Kidney (tissue), 14 donors: ENCODE results near the gene ACTRT3. TPM values are rescaled to one million over a fixed set of nuclear protein-coding genes. Genes with fewer than 3 reads are reported as not detected.

Experiments
- DNase-seq, 5 donors: peaks; one replicate each; pipeline ENCODE4 v3.0.0-alpha.2; 2013 to 2020
- FAIRE-seq: peaks from 2 replicates; lab custom pipeline; 2012; peaks lifted over from hg19 to GRCh38; lab: Jason Lieb, UNC
- H3K27ac ChIP-seq, 2 donors: one replicate each; pipeline ENCODE4 v1.7.0; 2013; ENCODE audit warnings: low read depth in 2 of 2, low read length in 2 of 2, inconsistent platforms in 1 of 2
- H3K27me3 ChIP-seq: one replicate; pipeline ENCODE4 v1.7.1; 2013; ENCODE audit warnings: low read length, inconsistent platforms; ENCODE audit not compliant: control insufficient read depth, insufficient read depth
- H3K36me3 ChIP-seq, 3 donors: one replicate each; pipeline versions ENCODE4 v1.7.0 to v1.7.1; 2013; ENCODE audit warnings: low read length in 3 of 3, control low read depth in 1 of 3, inconsistent platforms in 1 of 3; ENCODE audit not compliant: insufficient read depth in 3 of 3, control insufficient read depth in 2 of 3
- H3K4me1 ChIP-seq, 3 donors: one replicate each; pipeline versions ENCODE4 v1.7.0 to v1.7.1; 2013; ENCODE audit warnings: low read length in 3 of 3, inconsistent platforms in 1 of 3, low read depth in 1 of 3; ENCODE audit not compliant: control insufficient read depth in 2 of 3, insufficient read depth in 2 of 3
- H3K4me3 ChIP-seq, 3 donors: one replicate each; pipeline versions ENCODE4 v1.7.0 to v1.8.1; 2013; ENCODE audit warnings: low read length in 3 of 3, control low read depth in 1 of 3, inconsistent platforms in 1 of 3
- H3K9ac ChIP-seq, 3 donors: one replicate each; pipeline versions ENCODE4 v1.7.0 to v1.7.1; 2013; ENCODE audit warnings: low read length in 3 of 3, control low read depth in 1 of 3, inconsistent platforms in 1 of 3
- H3K9me3 ChIP-seq, 3 donors: one replicate each; pipeline versions ENCODE4 v1.7.0 to v1.7.1; 2013; ENCODE audit warnings: low read length in 3 of 3, control low read depth in 1 of 3, inconsistent platforms in 1 of 3; ENCODE audit not compliant: control insufficient read depth in 2 of 3, insufficient read depth in 1 of 3
- intact Hi-C: fragments of 100-400 bp; cut with DNase I; formaldehyde crosslinking; loops from one replicate; pipeline ENCODE4 v1.11.1; 2022
- polyA plus RNA-seq: library from polyadenylated mRNA; stranded (reverse); fragments of 350-450 nt; fragmentation: Illumina TruSeq; extraction: RNeasy Lipid Tissue Mini Kit (QIAGEN cat#74804); gene quantifications from one replicate; pipeline ENCODE4 v1.2.3, GENCODE V29; 2014; ENCODE audit warnings: low read depth, low replicate concordance; ENCODE audit not compliant: insufficient read depth
- total RNA-seq: library from RNA; stranded (reverse); fragmentation: NEBNext Ultra II Directional; extraction: Animal tissue kit (Norgen Biotek cat#: 25700); gene quantifications from one replicate; pipeline ENCODE4 v1.2.1, GENCODE V29; 2021
- TF ChIP-seq, protein P1 (sequence below): IDR thresholded peaks from 3 replicates; pipeline ENCODE4 v1.5.1; 2012; ENCODE audit warnings: mild to moderate bottlenecking, moderate library complexity, borderline replicate concordance; ENCODE audit not compliant: insufficient read depth; ENCODE audit errors: extremely low read depth
- donor health status: control.
- donor health status: control.
- donor health status: control.
- donor health status: control.
- donor health status: control.
- donor health status: DM: yes; HTN: yes; CAD: no.
- donor health status: Normal renal cell carcinoma (clear cell type).

The ACTRT3 gene
- total and polyA plus RNA-seq, 2 donors from 2014 or later, result 2.9 to 4.5 TPM

- no peaks in the 10 kb centered on the region for H3K27me3 ChIP-seq
- H3K4me3 ChIP-seq, result no peak overlapping the region
- FAIRE-seq (no peak), DNase-seq (no peak)
- no peaks in the 10 kb centered on the region for H3K9me3 ChIP-seq
- H3K4me1 ChIP-seq, result peaks cover 0 to 4% (median 0%) of the 10 kb centered on the region in 3 donors
- intact Hi-C loops, result no loop called here
- no peak overlapping the region for H3K27ac ChIP-seq
- H3K36me3 ChIP-seq, result peaks cover 10 to 52% (median 26%) of the 10 kb centered on the region in 3 donors
- H3K9ac ChIP-seq, result no peak overlapping the region
- TF ChIP-seq, protein P1, sequence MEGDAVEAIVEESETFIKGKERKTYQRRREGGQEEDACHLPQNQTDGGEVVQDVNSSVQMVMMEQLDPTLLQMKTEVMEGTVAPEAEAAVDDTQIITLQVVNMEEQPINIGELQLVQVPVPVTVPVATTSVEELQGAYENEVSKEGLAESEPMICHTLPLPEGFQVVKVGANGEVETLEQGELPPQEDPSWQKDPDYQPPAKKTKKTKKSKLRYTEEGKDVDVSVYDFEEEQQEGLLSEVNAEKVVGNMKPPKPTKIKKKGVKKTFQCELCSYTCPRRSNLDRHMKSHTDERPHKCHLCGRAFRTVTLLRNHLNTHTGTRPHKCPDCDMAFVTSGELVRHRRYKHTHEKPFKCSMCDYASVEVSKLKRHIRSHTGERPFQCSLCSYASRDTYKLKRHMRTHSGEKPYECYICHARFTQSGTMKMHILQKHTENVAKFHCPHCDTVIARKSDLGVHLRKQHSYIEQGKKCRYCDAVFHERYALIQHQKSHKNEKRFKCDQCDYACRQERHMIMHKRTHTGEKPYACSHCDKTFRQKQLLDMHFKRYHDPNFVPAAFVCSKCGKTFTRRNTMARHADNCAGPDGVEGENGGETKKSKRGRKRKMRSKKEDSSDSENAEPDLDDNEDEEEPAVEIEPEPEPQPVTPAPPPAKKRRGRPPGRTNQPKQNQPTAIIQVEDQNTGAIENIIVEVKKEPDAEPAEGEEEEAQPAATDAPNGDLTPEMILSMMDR, result no peak
Measured at GRCh38 chr3:169780742-169781141, 11.4 kb upstream of the ACTRT3 start.

GRCh38 chr3:169777822-169778221 is 8.5 kb upstream of the ACTRT3 start:
- FAIRE-seq (no peak), DNase-seq (no peak)
- H3K4me1 ChIP-seq, result peaks cover 3 to 19% (median 7%) of the 10 kb centered on the region in 3 donors
- no peak overlapping the region for H3K4me3 ChIP-seq
- intact Hi-C loops, result no loop called here
- peaks cover 8 to 43% (median 24%) of the 10 kb centered on the region in 3 donors for H3K36me3 ChIP-seq
- no peaks in the 10 kb centered on the region for H3K9me3 ChIP-seq
- TF ChIP-seq, protein P1, result no peak
- no peaks in the 10 kb centered on the region for H3K27me3 ChIP-seq
- H3K9ac ChIP-seq, result no peak overlapping the region
- no peak overlapping the region for H3K27ac ChIP-seq

- Histone ChIP-seq H3K4me3 (peak overlapping the region; percentile 90 to 95 (median 93)), H3K4me1 (peaks cover 3 to 19% (median 7%) of the 10 kb centered on the region in 3 donors), H3K9ac (peak overlapping the region in 2 of 3 donors; percentile 86 to 89), H3K9me3 (no peaks in the 10 kb centered on the region), H3K27ac (no peak overlapping the region), H3K27me3 (no peaks in the 10 kb centered on the region), H3K36me3 (peaks cover 0 to 12% (median 6%) of the 10 kb centered on the region in 3 donors)
- no peak for FAIRE-seq
- TF ChIP-seq, protein P1, result no peak
- no peak for DNase-seq
- intact Hi-C loops, result no loop called here
Measured at GRCh38 chr3:169774186-169774585, 4.8 kb upstream of the ACTRT3 start.
